Measurements from ENCODE around the gene SNX10. TPM values are rescaled to one million over a fixed set of nuclear protein-coding genes. Genes with fewer than 3 reads are reported as not detected.
A peak's percentile ranks its signal among the peaks of the same experiment; 100 is the strongest.

The SNX10 gene
- total and polyA plus RNA-seq, 12 donors: 0.75 to 11.9 (median 1.6) TPM

GRCh38 chr7:26311798-26312197 lies 20.1 kb downstream of the SNX10 start:
- Histone ChIP-seq H3K4me1 (peaks cover 0 to 74% (median 0%) of the 10 kb centered on the region in 9 donors), H3K27me3 (peaks cover 0 to 25% (median 0%) of the 10 kb centered on the region in 7 donors), H3K27ac (peak overlapping the region in 1 of 10 donors; percentile 38), H3K36me3 (no peaks in the 10 kb centered on the region), H3K9me3 (no peaks in the 10 kb centered on the region), H3K4me3 (no peak overlapping the region)
- intact Hi-C loops (cut with DNase I): no loop called here
- TF ChIP-seq CTCF (IDR thresholded peaks at IDR 0.05): no peak
- DNase-seq (no peak), ATAC-seq (no peak)
- WGBS, 2 donors: 79 to 86% methylated on average over 4 of the region's 4 CpGs

- Histone ChIP-seq H3K4me1 (peaks cover 0 to 58% (median 0%) of the 10 kb centered on the region in 9 donors), H3K27me3 (peaks cover 0 to 12% (median 0%) of the 10 kb centered on the region in 7 donors), H3K4me3 (no peak overlapping the region), H3K27ac (no peak overlapping the region), H3K36me3 (no peaks in the 10 kb centered on the region), H3K9me3 (no peaks in the 10 kb centered on the region)
- no peak for TF ChIP-seq CTCF (IDR thresholded peaks at IDR 0.05)
- intact Hi-C loops (cut with DNase I): no loop called here
- WGBS, 2 donors: 79 to 81% methylated on average over 3 of the region's 3 CpGs
- ATAC-seq (no peak), DNase-seq (no peak)
These were observed 25.5 kb downstream of the SNX10 start for GRCh38 chr7:26317211-26317610.

GRCh38 chr7:26318921-26319320 lies 27.3 kb downstream of the SNX10 start:
- DNase-seq (no peak), ATAC-seq (no peak)
- intact Hi-C loops (cut with DNase I): no loop called here
- Histone ChIP-seq H3K27ac (peak overlapping the region in 1 of 10 donors; percentile 60), H3K4me3 (no peak overlapping the region), H3K36me3 (no peaks in the 10 kb centered on the region), H3K4me1 (peaks cover 0 to 40% (median 0%) of the 10 kb centered on the region in 9 donors), H3K27me3 (peaks cover 0 to 2% (median 0%) of the 10 kb centered on the region in 7 donors), H3K9me3 (no peaks in the 10 kb centered on the region)
- peak in 1 of 9 donors; percentile 9 for TF ChIP-seq CTCF (IDR thresholded peaks at IDR 0.05)
- 75 to 82% methylated on average over 3 of the region's 3 CpGs for WGBS, 2 donors

GRCh38 chr7:26319636-26320035 lies 28.0 kb downstream of the SNX10 start:
- DNase-seq (no peak), ATAC-seq (no peak)
- Histone ChIP-seq H3K4me1 (peaks cover 0 to 35% (median 0%) of the 10 kb centered on the region in 9 donors), H3K27me3 (no peaks in the 10 kb centered on the region), H3K27ac (peak overlapping the region in 1 of 10 donors; percentile 60), H3K4me3 (no peak overlapping the region), H3K36me3 (no peaks in the 10 kb centered on the region), H3K9me3 (no peaks in the 10 kb centered on the region)
- no peak for TF ChIP-seq CTCF (IDR thresholded peaks at IDR 0.05)
- intact Hi-C loops (cut with DNase I): no loop called here
- WGBS, 2 donors: 54% methylated on average over 3 of the region's 3 CpGs
